GM13976 (cell line): Measurements from ENCODE around the gene DENND6B.
A peak's percentile ranks its signal among the peaks of the same experiment; 100 is the strongest.
"Not testable (repeated sequence)": the region's sequence is repeated elsewhere in the genome, so short reads cannot be mapped to it uniquely, and the experiment has no call there.

Source experiments
- DNase-seq: peaks from one replicate; pipeline ENCODE4 v3.0.0; 2012; ENCODE audit warnings: low spot score
- in situ Hi-C: fragments of 300-500 bp; cut with MboI; formaldehyde crosslinking; loops from one replicate; pipeline ENCODE4 v1.12.0; 2022; ENCODE audit warnings: low sequenced_read_pairs, mixed read lengths, inconsistent platforms; ENCODE audit not compliant: unreplicated experiment
- TF ChIP-seq, protein P1 (sequence below): IDR thresholded peaks from 2 replicates; pipeline ENCODE4 v1.5.1; 2012; ENCODE audit warnings: borderline replicate concordance, mild to moderate bottlenecking; ENCODE audit not compliant: insufficient read depth; ENCODE audit errors: extremely low read depth, missing control alignments, control extremely low read depth

The DENND6B gene

DNA sequence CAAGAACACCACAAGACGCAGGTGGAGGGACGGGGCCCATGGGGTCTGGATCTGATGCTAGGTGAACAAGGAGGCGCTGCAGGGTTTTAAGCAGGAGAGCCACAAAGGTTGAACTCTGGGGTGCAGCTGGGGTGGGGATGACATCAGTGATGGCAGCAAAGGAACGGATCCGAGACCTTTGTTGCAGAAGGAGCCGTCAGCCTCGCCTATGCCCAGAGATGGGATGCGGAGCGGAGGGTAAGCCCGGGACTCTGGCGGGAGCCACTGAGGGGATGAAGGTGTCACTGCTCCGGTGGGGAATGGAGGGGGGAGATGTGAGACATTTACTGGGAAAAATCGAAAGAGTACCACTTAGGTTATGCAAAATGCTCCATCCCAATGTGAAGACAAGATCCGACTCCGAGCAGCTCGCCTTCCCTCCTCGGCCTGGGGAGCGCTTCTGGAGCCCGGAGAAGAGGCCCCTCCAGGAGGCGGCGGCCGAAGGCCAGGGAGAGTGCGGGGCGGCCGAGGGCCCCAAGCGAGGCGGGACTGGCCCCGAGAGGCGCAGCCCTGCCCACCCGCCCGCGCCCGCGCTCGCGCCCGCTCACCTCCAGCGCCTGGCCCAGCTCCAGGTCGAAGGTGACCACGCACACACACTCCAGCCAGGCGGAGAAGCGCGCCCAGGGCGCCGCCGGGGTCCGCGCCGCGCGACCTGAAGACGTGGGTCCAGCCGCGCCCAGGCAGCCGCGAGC, 422 bp downstream of the DENND6B start:
- in situ Hi-C loops, result loop anchor here (10.0 kb wide), 1 partner anchor 52 kb away; the partner anchor contains the start of gene MAPK11
- TF ChIP-seq, protein P1, sequence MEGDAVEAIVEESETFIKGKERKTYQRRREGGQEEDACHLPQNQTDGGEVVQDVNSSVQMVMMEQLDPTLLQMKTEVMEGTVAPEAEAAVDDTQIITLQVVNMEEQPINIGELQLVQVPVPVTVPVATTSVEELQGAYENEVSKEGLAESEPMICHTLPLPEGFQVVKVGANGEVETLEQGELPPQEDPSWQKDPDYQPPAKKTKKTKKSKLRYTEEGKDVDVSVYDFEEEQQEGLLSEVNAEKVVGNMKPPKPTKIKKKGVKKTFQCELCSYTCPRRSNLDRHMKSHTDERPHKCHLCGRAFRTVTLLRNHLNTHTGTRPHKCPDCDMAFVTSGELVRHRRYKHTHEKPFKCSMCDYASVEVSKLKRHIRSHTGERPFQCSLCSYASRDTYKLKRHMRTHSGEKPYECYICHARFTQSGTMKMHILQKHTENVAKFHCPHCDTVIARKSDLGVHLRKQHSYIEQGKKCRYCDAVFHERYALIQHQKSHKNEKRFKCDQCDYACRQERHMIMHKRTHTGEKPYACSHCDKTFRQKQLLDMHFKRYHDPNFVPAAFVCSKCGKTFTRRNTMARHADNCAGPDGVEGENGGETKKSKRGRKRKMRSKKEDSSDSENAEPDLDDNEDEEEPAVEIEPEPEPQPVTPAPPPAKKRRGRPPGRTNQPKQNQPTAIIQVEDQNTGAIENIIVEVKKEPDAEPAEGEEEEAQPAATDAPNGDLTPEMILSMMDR, result no peak
- peak; percentile 32 for DNase-seq

DNA sequence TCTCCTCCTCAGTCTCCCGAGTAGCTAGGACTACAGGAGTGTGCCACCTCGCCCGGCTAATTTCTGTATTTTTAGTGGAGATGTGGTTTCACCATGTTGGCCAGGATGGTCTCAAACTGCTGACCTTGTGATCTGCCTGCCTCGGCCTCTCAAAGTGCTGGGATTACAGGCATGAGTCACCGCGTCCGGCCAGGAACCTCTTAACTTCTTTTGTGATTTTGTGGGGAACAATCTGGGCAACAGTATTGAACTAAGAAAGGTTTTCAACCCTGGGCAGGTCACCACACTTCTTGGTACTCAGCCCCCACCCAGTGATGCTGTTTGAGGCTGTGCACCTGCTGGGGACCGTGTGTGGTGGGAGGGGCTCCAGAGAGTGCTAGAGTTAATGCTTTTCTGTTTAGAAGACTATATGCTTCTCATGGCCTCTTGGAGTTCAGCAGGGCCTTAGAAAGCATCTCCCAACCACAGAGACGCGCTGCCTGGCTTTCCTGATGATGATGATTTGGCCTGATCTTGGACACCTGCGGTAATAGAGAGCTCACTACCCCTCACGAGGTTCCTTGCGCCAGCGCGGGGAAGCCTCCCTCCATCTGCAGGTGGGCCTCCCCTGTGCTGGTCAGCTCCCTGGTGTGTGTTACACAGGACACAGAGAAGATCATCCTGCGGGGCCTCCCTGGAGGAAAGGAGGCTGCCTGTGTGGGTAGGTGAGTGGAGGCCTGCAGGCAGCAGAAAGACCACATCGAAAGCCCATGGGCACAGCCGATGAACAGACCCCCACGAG, 1.2 kb downstream of the DENND6B start:
- no peak for DNase-seq
- TF ChIP-seq, protein P1, result no peak
- in situ Hi-C loops, result loop anchor here (10.0 kb wide), 1 partner anchor 51 kb away; the partner anchor contains the start of gene MAPK11

DNA sequence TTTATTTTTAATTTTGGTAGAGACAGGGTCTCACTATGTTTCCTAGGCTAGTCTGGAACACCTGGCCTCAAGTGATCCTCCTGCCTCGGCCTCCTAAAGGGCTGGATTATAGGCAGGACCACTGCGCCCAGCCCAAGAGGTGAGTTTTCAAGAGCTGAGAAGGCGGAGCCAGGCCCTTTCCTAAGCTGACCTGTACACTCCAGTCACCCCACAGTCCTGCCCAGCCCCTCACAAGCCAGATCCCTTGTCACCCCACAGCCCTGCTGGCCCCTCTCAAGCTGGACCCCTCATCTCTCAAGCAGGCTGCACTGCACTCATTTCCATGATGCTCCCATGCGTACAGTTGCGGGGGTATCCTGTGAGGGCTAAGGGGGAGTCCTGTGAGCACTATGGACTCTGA, 2.9 kb downstream of the DENND6B start:
- in situ Hi-C loops, result loop anchor here (10.0 kb wide), 1 partner anchor 49 kb away; the partner anchor contains the start of gene MAPK11
- peak; percentile 7 for DNase-seq
- TF ChIP-seq, protein P1, result no peak

DNA sequence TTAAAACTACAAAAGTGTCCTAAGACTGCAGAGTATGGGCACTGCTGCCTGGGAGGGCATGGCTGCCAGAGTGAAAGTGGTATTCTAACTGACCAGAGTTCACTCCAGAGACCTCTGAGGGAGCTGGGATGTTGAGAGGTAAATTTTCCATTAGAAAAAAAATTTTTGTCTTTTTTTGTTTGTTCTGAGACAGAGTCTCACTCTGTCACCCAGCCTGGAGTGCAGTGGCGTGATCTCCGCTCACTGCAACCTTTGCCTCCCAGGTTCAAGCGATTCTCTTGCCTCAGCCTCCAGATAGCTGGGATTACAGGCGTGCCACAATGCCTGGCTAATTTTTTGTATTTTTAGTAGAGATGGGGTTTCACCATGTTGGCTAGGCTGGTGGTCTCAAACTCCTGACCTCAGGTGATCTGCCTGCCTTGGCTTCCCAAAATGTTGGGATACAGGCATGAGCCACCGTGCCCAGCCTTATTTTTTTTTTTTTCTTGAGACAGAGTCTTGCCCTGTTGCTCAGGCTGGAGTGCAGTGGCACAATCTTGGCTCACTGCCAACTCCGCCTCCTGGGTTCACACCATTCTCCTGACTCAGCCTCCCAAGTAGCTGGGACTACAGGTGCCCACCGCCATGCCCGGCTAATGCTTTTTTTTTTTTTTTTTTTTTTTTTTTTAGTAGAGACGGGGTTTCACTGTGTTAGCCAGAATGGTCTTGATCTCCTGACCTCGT, 4.3 kb downstream of the DENND6B start:
- DNase-seq, result not testable (repeated sequence)
- in situ Hi-C loops, result loop anchor here (10.0 kb wide), 1 partner anchor 48 kb away; the partner anchor contains the start of gene MAPK11

DNA sequence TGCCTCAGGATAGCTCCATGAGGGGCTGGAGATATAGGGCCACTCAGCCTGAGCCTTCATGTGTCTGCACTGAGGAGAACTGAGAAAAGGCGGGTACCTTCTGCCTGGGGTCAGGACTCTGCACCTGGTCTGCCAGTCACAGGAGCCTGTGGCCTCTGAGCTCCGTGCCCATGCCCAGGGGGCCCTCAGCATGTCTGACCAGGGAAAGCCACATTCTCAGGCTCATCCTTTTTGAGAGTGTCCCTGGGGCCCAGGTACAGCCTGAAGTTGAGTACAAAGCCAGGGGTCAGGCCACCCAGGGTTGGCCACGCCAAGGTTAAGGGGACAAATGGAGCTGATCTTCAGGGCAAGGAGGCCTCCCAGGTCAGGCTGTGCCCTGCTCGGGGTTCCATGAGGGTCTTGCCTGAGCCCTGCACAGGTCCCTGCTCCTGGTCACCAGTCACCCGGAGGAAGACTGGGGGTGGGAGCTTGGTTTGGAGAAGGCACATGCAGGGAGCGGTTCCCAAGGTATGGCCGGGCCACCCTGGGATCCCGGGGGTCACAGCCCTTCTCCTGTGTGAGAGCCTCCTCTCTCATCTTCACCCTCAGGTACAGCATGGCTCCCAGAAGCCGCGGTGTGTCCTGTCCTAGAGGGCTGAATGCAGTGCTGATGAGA, 6.0 kb downstream of the DENND6B start:
- peak; percentile 15 for DNase-seq
- in situ Hi-C loops, result loop anchor here (10.0 kb wide), 1 partner anchor 46 kb away; the partner anchor contains the start of gene MAPK11
- TF ChIP-seq, protein P1, result no peak

DNA sequence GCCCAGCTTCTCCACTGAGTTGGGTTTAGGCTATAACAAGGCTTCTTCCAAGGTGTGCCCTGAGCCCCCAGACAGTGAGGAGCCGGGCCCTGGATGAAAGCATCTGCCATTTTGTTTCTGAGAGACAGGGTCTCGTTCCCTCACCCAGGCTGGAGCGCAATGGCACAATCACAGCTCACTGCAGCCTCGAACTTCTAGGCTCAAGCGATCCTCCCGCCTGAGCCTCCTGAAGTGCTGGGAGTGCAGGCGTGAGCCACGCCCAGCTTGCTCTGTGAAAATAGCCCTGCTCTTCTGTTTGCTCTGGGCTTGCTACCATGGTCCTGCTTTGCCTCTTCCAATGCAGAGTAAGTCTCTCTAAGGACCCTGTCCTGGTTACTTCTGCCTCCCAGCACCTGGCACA, 6.7 kb downstream of the DENND6B start:
- DNase-seq, result no peak
- in situ Hi-C loops, result loop anchor here (10.0 kb wide), 1 partner anchor 45 kb away; the partner anchor contains the start of gene MAPK11
- TF ChIP-seq, protein P1, result no peak
